Fibroblast of skin of left quadriceps (primary cell): ENCODE data around the gene MRPL34.

Experiments
- DNase-seq, 2 experiments: peaks; one replicate each; pipeline ENCODE4 v3.0.0-alpha.2; 2013; ENCODE audit warnings: low read depth in 2 of 2

Gene MRPL34

GRCh38 chr19:17340302-17340870, 34.7 kb downstream of the MRPL34 start:
- DNase-seq: no peak

DNA sequence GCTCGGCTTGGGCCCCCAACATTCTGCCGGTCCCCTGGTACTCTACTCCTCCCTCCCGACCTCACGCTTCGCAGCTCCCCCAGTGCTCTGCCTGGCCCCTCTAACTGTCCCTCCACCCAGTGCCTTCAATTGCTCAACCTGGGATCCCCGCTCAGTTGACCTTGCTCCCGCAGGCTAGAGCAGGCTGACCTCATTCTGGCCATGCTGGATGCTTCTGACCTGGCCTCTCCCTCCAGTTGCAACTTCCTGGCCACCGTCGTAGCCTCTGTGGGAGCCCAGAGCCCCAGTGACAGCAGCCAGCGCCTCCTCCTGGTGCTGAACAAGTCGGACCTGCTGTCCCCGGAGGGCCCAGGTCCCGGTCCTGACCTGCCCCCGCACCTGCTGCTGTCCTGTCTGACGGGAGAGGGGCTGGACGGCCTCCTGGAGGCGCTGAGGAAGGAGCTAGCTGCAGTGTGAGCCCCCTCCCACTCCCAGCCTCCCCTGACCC, 35.2 kb downstream of the MRPL34 start:
- DNase-seq: no peak

GRCh38 chr19:17341386-17341785, 35.7 kb downstream of the MRPL34 start:
- DNase-seq: no peak

DNA sequence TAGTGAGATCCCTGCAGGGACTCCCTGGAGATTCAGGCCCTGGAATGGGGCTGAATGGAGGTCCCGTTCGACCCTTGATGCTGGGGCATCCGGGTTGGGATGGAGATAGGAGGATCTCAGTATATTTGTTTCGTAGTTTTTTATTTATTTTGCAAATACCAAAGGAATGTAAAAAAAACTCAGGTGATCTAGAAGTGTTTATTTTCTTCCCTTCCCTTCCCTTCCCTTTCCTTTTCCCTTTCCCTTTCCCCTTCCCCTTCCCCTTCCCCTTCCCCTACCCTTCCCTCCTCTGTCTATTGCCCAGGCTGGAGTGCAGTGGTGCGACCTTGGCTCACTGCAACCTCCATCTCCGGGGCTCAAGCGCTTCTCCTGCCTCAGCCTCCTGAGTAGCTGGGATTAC, 36.2 kb downstream of the MRPL34 start:
- DNase-seq: no peak

GRCh38 chr19:17346109-17346671, 40.5 kb downstream of the MRPL34 start:
- peak; percentile 16 to 20 for DNase-seq

DNA sequence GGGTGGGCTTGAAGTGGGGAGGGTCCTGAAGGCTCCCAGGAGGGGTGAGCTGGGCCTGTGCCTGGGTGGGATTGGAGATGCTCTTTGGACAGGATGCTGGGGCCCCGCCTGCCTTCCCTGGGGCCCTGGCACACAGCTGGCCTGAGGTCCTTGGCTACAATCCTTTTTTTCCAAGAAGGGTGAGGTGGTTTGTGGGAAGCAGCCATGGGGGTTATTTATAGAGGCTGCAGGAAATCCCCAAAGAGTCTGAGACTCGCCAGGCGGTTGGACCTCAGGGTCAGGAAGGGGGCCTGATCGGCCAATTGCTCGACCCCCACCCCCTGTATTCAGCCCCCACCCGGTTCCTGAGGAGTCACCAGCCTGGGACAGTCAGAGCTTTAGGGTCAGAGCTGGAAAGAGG, 41.7 kb downstream of the MRPL34 start:
- DNase-seq: no peak

GRCh38 chr19:17347877-17348276, 42.2 kb downstream of the MRPL34 start:
- DNase-seq: no peak

- DNase-seq: no peak
These were observed 43.0 kb downstream of the MRPL34 start for GRCh38 chr19:17348700-17349099.

GRCh38 chr19:17351815-17352435, 46.3 kb downstream of the MRPL34 start:
- no peak for DNase-seq

DNA sequence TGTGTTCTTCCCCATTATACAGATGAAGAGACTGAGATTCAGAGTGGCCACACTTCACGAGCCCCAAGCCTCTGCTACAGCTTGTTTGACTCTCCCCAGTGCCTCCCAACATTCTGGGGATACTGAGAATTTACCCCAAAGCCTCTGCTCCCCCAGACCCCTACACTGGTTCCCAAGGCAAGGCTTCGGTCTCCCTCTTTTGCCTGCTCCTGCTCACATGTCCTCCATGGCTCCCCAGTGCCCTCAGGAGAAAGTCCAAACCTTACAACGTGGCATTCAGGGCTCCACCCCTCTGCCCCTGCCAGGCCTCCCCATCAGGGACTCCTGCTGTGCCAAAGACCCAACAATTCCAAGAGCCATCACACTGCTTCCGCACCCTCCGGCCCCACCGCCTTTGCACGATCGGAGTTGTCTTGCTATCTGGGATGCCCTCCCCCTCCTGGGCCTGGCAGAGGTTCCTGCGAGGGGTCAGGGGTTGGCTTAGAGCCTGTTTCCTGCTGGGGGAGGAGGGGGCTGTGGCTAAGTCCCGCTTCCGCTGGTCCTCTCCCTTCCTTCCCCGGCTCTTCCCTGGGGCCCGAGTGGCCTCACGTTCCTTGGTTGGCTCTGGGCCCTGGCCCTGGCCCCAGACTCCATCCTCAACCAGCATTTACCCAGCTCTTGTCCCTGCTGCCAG, 47.1 kb downstream of the MRPL34 start:
- no peak for DNase-seq

- no peak for DNase-seq
These were observed 47.7 kb downstream of the MRPL34 start for GRCh38 chr19:17353386-17353785.
